ENCODE data around the gene CORO7. TPM values are rescaled to one million over a fixed set of nuclear protein-coding genes. Genes with fewer than 3 reads are reported as not detected.

CORO7 gene
- total and polyA plus RNA-seq, 9 of the 15 experiments (the other 6 are each of a cell fraction or from before 2014, with no cell fraction given), result 0.45 to 77.2 (median 18.7) TPM

GRCh38 chr16:4350787-4351659 lies 65.4 kb downstream of the CORO7 start, which contains the start of gene PAM16 (continued):
- no peak for TF ChIP-seq ZNF518B (CRISPR knock-in tag; IDR thresholded peaks at IDR 0.05)
- TF ChIP-seq GABPB2 (CRISPR knock-in tag; conservative IDR thresholded peaks at IDR 0.05), result no peak
- no peak for TF ChIP-seq AFF4 (CRISPR knock-in tag; IDR thresholded peaks at IDR 0.05)
- TF ChIP-seq BRCA1 (IDR thresholded peaks at IDR 0.05), result no peak
- no peak for TF ChIP-seq BRCA1 (CRISPR knock-in tag; IDR thresholded peaks at IDR 0.05)
- no peak for TF ChIP-seq ZKSCAN8 (CRISPR knock-in tag; IDR thresholded peaks at IDR 0.05)
- TF ChIP-seq TEAD1 (CRISPR knock-in tag; IDR thresholded peaks at IDR 0.05), result no peak
- no peak for TF ChIP-seq YBX1 (IDR thresholded peaks at IDR 0.05)
- TF ChIP-seq TGIF2 (CRISPR knock-in tag; IDR thresholded peaks at IDR 0.05), result no peak
- TF ChIP-seq DLX4 (CRISPR knock-in tag; IDR thresholded peaks at IDR 0.05), result no peak
- peak; percentile 80; the same call in 1 of the 2 replicates for TF ChIP-seq FOXP4 (CRISPR knock-in tag; IDR thresholded peaks at IDR 0.05; ENCODE audit: borderline replicate concordance)
- no peak for TF ChIP-seq HOXB6 (CRISPR knock-in tag; IDR thresholded peaks at IDR 0.05; ENCODE audit: borderline replicate concordance)
- TF ChIP-seq PHF21A (IDR thresholded peaks at IDR 0.05; ENCODE audit: borderline replicate concordance, low read depth), result no peak
- no peak for TF ChIP-seq TAF15 (IDR thresholded peaks at IDR 0.05; ENCODE audit: low read depth, low read length)
- no peak for TF ChIP-seq PHB2 (IDR thresholded peaks at IDR 0.05; ENCODE audit: low read depth)

Measured in K562 (cell line).